Activated CD4-positive, alpha-beta T cell treated with anti-CD3 and anti-CD28 coated beads, Interleukin-2, amount 50 U/mL, for 24 hours (primary cell): Measurements from ENCODE around the gene ANKRD1.
"Not testable (repeated sequence)": the region's sequence is repeated elsewhere in the genome, so short reads cannot be mapped to it uniquely, and the experiment has no call there.

Source experiments
- DNase-seq, 2 donors: peaks; one replicate each; pipeline ENCODE4 v3.0.0-alpha.2; 2020; ENCODE audit warnings: low read depth in 1 of 2, low spot score in 1 of 2

Gene ANKRD1

DNA sequence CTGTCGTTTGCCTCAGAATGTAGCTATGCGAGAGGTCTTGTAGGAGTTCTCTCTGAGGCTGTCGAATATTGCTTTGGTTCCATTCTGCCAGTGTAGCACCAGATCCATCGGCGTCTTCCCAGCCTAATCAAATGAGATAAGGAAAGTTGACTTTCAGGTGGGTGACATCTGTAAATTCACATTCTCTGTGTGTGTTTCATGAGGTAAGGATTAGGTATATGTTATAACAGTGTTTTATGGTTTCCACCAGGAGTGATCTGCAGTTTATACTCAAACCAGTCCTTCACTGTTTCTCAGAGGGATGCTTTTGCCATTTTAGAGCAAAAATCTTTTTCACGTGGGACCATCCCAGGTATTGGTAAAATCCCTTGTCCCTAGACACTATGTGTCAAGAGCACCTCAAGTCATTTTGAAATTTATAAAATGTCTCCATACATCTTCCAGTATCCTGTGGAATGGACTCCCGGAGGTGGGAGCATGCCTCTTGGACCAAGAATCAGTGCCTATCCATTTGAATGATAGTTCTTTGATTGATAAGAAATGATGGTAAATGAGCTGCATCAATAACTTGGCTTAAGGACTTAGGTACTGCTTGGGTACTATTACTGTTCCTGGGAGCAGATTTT lies 7.9 kb downstream of the ANKRD1 start:
- no peak for DNase-seq

DNA sequence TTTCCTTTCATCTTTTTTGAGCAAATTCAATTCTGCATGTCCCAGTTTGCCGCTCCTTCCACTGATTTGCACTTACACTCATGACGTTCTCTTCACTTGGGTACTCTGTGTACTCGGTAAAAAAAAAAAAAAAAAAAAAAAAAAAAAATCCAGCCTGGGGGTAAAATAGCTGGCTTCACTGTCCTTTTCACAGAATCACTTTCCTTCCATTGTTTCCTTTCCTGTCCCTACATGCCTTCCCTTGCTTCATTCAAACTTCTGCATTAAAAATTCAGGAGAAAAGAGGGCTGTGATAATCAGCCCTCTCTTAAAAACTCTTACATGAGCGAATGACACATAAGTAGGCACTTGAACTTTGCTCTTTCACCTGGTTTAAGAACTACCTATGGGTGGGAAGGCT lies 8.7 kb downstream of the ANKRD1 start:
- DNase-seq = no peak

DNA sequence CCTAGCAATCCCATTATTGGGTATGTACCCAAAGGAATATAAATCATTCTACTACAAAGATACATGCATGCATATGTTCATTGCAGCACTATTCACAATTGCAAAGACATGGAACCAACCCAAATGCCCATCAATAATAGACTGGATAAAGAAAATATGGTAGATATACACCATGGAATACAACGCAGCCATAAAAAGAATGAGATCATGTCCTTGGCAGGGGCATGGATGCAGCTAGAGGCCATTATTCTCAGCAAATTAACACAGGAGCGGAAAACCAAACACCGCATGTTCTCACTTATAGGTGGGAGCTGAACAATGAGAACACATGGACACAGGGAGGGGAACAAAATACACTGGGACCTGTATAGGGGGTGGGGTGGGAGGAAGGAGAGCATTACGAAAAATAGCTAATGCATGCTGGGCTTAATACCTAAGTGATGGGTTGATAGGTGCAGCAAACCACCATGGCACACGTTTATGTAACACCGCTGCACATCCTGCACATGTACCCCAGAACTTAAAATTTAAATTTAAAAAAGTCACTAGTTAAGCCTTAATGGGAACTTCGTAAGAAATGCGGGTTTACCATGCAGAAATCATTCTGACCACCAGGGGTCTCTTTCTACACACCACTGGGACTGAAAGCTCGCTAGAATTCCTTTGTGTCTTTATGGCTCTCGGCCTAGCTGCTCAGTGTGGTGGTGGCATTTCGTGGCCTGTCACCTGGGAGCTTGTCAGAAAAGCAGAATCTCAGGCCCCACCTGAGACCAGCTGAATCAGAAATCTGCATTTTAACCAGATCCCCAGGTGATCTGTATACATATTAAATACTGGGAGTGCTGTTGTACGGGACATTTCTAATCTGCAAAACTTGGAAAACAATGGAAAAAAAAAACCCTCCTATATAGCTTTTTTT lies 9.5 kb downstream of the ANKRD1 start:
- DNase-seq = peak in 1 of 2 donors; percentile 50

DNA sequence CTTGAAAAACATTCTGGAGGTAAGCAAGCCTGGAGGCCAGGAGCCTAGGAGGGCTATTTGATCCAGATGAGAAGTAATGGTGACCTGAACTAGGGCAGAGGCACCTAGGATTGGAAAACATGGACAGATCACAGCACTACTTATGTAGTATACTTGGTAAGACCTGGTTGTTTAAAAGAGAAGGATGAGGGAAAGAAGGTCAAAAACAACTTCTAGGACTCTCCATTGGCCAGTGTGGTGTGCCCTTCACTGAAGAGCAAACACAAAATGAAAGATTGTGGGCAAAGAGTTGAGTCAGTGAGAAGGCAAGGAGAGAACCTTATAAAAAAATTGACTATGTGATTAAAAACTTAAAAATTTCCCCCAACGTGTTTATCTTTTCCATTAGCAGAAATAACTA lies 14.3 kb downstream of the ANKRD1 start:
- DNase-seq = no peak

DNA sequence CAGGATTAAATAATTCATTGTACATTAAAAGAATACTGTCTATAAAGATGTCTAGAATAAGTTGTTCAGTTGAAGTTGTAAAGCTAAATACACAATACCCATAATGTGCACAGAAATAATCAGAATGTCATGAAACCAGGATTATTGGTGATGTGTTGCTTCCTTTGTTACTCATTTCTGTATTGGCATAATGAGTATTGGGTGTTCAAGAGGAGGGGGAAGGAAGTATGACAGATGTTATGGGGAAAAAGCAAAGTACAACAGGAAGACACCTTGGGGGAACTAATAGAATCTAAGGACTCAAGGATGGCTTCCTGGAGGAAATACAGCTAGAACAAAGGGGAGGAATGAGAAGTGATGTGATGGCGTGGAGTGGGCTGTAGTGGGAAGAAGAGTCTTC lies 15.0 kb downstream of the ANKRD1 start:
- no peak for DNase-seq

DNA sequence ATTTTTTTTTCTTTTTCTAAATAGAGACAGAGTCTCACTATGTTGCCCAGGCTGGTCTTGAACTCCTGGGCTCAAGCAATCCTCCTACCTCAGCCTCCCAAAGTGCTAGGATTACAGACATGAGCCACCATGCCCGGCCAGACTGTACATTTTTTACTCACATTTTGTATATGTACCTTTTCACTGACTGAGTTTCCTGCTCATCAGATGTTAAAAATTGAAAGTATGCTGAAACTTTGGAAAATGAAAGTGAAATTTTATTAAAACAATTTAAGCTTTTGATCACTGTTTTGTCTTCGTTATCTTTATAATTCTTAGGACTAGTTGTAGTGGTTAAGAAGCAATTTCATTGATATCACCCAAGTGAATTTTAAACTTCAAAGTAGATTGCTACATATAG lies 24.0 kb downstream of the ANKRD1 start:
- not testable (repeated sequence) for DNase-seq

DNA sequence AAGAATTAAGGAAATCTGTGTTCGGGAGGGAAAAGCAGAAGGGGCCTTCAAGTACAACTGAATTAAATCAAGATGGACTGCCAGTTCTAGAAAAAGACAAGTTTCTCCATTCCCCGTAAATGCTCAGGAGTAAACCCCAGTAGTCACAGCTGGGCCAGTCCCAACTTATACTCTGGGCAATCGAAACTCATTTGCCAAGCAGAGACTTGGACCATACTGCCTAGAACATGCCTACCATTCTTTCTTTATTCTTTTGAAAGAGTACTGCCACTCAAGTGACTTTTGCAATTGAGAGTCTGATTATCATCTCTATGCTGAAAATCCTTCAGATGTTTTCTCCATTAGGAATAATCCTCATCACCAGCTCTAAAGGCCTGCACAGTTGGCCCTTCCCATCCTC lies 27.7 kb downstream of the ANKRD1 start:
- no peak for DNase-seq

DNA sequence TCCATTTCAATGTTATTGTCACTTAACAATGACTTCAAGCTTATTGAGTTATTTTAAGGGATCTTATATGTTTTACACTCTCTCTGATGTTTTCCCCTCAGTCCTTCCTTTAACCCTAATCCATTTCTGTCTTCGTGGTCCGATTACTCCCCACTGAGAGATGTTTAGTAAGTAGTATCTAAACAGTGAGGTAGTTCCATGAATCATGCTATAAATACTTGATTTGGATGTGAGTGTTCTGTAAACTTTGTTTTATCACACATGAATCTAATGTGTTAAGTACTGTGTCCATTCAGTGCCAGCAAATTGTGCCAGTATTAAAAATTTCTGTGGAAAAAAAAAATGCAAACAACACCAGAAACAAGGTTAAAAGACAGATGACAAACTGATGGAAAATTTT lies 30.5 kb downstream of the ANKRD1 start:
- no peak for DNase-seq

DNA sequence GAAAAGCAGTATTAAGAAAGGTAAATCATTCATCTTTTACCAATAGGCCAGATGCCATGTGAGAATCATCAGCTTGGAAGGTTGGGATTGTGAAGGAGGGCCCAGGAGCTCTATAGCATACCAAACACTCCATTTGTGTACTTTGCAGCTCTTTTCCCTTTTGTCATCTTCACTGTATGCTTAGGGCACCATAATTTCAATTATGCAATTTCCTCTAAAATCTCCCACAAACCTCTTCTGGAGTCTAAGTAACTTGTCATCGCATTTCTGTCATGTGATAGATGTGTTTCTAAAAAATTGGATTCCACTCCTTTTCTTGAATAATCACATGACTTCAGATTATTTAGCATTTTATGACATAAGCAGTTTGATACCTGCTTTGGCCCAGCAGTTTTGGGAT lies 31.3 kb downstream of the ANKRD1 start:
- no peak for DNase-seq

DNA sequence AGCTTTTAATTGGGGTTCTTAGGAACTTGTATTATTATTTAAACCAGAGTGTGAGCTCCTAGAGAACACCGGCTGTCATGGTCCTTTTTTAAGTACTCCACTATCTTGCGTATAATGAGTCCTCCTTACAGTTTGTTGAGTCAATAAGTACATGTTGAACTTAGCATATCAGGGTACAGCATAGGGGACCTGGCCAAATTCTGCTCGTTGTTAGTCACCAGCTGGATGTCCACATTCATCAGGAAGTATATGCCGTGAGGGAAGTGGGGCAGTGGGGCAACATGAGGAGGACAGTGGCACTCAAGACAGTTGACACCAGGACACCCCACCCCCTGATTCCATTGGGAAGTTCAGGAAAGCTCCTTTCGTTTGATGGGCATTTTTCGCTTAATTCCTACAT lies 32.5 kb downstream of the ANKRD1 start:
- DNase-seq = no peak

DNA sequence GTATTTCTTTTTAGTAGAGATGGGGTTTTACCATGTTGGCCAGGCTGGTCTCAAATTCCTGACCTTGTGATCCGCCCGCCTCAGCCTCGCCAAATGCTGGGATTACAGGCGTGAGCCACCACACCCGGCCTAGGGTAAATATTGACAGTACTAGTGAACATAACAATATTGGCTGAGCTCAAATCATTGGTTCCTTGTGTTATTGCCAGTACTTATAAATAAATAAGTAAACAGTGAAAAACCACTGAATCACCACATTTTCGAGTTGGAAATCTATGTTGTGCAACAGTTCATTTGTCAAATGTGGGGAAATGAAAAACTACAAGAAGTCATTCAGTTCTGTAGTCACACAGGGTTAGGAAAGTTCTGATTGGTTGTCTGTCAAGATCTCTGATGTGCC lies 33.3 kb downstream of the ANKRD1 start:
- no peak for DNase-seq

DNA sequence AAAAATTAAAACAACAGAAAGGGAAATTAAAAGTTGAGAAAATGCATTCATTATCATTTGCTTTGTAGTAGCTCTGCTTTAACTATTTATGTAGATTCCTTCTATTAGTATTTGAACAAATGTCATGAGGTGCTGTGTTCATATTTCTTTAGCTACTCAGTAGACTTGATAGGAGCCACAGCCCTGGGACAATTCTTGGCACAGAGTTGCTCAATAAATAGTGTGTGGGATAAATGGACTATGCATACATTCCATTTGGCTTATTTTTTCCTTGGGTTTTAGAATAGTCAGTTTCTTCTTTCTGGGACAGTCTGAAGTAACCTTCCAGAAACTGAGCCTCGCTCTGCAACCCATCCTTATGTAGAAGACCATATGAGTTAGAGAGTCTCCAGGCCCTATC lies 35.7 kb downstream of the ANKRD1 start:
- no peak for DNase-seq

DNA sequence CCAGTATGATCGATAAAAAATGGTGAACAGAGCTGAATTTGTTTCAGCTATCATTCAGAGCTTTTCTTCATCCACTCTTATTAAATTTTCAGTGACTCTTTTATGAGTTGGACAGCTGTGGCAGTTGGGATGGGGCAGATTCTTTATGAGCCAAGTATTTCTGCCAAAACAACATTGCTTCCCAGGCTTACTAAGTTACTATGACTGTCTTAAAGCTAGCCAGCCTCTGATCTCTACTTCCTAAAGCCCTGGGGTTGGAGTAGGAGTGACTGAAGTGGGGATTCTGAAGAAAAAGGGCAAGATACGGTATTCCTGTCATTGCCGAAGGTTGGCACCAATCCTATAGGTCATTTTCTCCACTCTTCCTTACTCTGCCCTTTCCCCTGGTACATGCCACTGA lies 36.5 kb downstream of the ANKRD1 start:
- no peak for DNase-seq

DNA sequence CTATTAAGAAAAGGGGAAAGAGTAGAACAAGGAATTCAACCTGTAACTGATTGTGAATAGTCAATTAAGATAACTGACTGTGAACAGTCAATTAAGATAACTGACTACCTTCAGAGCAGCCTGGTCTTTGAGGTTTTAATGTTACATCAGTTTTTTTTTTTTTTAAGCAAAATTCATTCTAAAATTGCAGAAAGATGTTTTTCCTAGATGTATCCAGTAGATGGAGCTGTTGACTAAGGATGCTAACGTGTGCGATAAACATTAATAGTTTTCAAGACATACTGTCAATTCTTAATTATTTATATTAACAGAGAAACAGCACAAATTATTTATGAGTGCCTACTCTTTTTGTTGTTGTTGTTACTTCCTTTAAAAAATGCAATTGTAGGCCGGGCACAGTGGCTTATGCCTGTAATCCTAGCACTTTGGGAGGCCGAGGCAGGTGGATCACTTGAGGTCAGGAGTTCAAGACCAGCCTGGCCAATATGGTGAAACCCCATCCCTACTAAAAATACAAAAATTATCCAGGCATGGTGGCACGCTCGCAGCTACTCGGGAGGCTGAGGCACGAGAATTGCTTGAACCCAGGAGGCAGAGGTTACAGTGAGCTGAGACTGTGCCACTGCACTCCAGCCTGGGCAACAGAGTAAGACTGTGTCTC lies 40.7 kb downstream of the ANKRD1 start:
- DNase-seq = not testable (repeated sequence)

DNA sequence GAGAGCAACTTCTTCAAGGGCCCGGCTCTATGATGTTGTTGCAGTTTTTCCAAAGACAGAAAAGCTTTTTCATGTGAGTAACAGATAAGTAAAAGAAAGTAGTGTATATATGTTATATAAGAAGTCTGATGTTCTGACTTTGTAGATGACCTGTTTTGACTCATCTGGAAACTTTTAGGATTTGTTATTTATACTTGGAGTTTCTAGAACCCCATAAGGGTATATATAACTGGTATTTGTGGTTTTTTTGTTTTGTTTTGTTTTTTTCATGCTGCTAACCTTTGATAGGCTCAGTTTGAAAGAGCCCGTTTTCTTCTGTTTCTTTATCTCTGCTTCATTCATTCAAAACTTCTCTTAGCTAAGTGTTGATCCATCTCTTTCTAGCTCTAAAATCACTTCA lies 41.8 kb downstream of the ANKRD1 start:
- no peak for DNase-seq

DNA sequence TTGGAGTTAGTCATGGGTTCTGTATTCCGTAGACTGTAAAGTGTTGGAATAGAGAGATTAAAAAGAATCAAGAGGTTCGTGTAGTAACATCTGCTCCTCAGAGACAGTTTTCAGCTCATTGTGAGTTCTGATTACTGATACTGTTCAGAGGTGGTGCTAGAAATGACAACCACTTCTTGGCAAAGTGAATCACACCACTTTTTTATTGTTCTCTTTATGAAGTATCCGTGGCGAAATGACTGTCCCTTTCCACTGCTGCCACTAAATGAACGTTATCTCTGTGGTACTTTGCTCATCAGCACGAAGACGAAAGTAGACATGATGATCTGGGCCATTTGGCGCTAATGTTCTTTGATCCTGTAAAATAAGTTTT lies 48.3 kb downstream of the ANKRD1 start:
- DNase-seq = peak in 1 of 2 donors; percentile 12

DNA sequence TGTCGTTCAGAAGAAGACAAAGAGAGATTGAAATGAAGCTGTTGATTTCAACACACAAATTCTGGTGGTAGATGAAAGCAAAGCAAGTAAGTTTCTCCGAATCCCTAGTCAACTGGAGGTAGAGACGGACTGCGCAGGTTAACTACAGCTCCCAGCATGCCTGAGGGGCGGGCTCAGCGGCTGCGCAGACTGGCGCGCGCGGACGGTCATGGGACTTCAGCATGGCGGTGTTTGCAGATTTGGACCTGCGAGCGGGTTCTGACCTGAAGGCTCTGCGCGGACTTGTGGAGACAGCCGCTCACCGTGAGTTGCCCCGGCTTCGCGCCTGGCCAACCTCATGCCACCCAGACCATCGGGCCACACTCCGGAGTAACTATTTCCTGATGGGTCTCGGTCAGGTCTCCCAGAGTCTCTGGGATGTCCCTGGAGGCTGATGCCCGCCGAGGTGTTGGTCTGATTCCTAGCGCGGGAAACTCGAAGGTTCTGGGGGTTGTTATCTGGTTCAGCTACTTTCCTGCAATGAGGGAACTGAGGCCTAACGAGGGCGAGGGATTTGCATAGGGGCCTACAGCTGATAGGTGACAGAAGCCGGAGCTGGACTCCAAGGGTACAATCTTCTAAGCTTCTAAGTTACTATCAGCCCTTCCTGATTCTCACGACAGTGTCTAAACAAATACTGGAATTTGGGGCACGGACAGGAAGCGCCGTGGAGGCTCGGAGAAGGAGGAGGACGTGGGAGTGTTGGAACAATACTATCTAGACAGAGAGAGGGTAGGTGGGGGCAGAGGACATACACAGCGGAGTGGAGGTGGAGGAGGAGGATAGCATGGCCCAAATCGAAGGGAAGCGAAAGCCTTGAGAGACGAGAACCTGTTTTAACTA lies 48.9 kb downstream of the ANKRD1 start, which contains the start of gene RPP30:
RPP30 (plus strand) TSS at position 209 of the 882 bp plus-strand sequence; CDS start at position 222, 13 bp downstream.
- DNase-seq = peak; percentile 66 to 74

DNA sequence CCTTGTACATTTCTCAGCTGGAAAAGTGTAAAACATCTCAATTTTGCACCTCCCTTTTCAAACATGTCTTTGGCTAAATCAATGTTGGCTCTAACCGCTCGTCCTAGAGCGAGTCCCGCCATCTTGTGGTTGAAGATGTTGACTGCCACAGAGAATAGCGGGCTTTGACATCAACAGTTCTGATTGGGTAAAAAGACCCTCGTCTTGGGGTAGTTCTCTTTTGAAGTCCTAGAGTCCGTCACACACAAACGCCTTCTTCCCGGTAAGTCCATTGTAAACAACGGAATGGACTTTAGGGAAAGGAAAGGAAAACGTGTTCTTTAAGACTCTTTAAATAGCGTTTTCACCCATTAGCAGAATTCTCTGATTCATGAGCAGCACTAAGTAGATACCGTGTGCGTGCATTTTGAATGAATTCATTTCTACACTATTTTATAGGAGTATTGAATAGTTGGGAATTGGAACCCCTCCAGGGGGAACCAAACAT lies 49.6 kb downstream of the ANKRD1 start:
- DNase-seq = peak in 1 of 2 donors; percentile 36

DNA sequence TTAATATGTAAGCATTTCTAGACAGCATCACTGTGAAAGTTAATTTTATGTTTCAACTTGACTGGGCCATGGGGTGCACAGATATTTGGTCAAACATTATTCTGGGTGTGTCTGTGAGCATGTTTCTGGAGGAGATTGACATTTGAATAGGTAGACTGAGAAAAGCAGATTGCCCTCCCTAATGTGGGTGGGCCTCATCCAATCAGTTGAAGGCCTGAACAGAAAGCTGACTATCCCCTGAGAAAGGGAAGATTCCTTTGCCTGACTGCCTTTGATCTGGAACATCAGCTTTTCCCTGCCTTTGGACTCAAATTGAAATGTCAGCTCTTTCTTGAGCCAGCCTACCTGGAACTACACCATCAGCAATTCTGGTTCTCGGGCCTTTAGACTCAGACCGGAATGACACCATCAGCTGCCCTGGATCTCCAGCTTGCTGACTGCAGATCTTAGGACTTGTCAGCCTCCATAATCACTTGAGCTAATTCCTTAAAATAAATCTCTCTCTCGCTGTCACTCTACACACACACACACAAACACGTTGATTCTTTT lies 54.8 kb downstream of the ANKRD1 start:
- DNase-seq = no peak

DNA sequence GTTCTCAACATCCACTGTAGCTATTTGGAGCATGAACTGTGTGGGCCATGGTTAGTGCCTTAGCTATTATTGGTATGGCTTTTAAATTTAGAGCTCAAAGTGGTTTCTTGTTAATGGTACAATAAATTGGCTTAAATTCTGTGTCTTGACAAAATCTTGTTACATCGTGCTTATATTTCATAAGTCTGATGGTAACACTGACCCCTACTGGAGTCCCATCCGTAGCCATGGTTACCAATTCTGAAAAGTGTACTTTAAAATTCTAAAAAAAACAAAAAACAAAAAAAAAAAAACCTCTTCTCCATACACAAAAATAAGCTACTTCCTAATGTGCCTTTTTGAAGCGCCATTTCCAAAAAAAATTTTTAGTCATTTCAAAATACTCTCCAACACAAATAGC lies 55.5 kb downstream of the ANKRD1 start:
- DNase-seq = no peak
